Muscle of back (tissue), 11 donors: ENCODE data around the gene PYDC1. TPM values are rescaled to one million over a fixed set of nuclear protein-coding genes. Genes with fewer than 3 reads are reported as not detected.
A peak's percentile ranks its signal among the peaks of the same experiment; 100 is the strongest.
"Not testable (repeated sequence)": the region's sequence is repeated elsewhere in the genome, so short reads cannot be mapped to it uniquely, and the experiment has no call there.

Experiments used
- DNase-seq, 3 donors: peaks; one replicate each; pipeline versions ENCODE4 v3.0.0 to v3.0.0-alpha.2; 2013
- polyA plus RNA-seq, 10 donors: library from polyadenylated mRNA; unstranded; fragments of 120-200 nt; gene quantifications; one replicate each; pipeline ENCODE4 v1.2.1, GENCODE V29; 2013; ENCODE audit not compliant: insufficient read length in 10 of 10

The PYDC1 gene
- polyA plus RNA-seq, 10 donors = 0.48 to 3.0 (median 0.98) TPM

GRCh38 chr16:31196324-31197088, 20.4 kb downstream of the PYDC1 start:
- DNase-seq = no peak

- not testable (repeated sequence) for DNase-seq
These were observed 21.1 kb downstream of the PYDC1 start for GRCh38 chr16:31195861-31196260.

- no peak for DNase-seq
These were observed 22.0 kb downstream of the PYDC1 start for GRCh38 chr16:31194898-31195297.

- DNase-seq = no peak
These were observed 23.1 kb downstream of the PYDC1 start for GRCh38 chr16:31193874-31194273.

GRCh38 chr16:31192856-31193642, 23.9 kb downstream of the PYDC1 start:
- DNase-seq = no peak

- DNase-seq = no peak
These were observed 25.1 kb downstream of the PYDC1 start for GRCh38 chr16:31191697-31192428.

GRCh38 chr16:31190818-31191444, 26.0 kb downstream of the PYDC1 start:
- DNase-seq = no peak

- DNase-seq = no peak
These were observed 26.9 kb downstream of the PYDC1 start for GRCh38 chr16:31190061-31190460.

GRCh38 chr16:31189412-31189778, 27.5 kb downstream of the PYDC1 start:
- DNase-seq = no peak

GRCh38 chr16:31188450-31189411, 28.2 kb downstream of the PYDC1 start:
- DNase-seq = no peak

GRCh38 chr16:31187808-31188189, 29.1 kb downstream of the PYDC1 start:
- no peak for DNase-seq

GRCh38 chr16:31186930-31187807, 29.8 kb downstream of the PYDC1 start:
- DNase-seq = no peak

- no peak for DNase-seq
These were observed 30.8 kb downstream of the PYDC1 start for GRCh38 chr16:31186176-31186575.

GRCh38 chr16:31185339-31185738, 31.6 kb downstream of the PYDC1 start:
- DNase-seq = no peak

GRCh38 chr16:31184888-31185287, 32.0 kb downstream of the PYDC1 start:
- DNase-seq = no peak

- no peak for DNase-seq
These were observed 33.2 kb downstream of the PYDC1 start for GRCh38 chr16:31183432-31184428.

- no peak for DNase-seq
These were observed 34.5 kb downstream of the PYDC1 start for GRCh38 chr16:31182391-31182790.

- peak in 1 of 3 donors; percentile 63 for DNase-seq
These were observed 35.7 kb downstream of the PYDC1 start for GRCh38 chr16:31181102-31181830.
